Measurements from ENCODE around the gene ACTMAP.

- TF ChIP-seq CTCF (conservative IDR thresholded peaks at IDR 0.05) = no peak
- no peak for TF ChIP-seq ZFX (IDR thresholded peaks at IDR 0.05)
Measured at GRCh38 chr19:40791349-40791748, 41.1 kb upstream of the ACTMAP start.
